Chondrocyte (in vitro differentiated cells): ENCODE measurements around the gene CDK16. TPM values are rescaled to one million over a fixed set of nuclear protein-coding genes. Genes with fewer than 3 reads are reported as not detected.
"Not testable (repeated sequence)": the region's sequence is repeated elsewhere in the genome, so short reads cannot be mapped to it uniquely, and the experiment has no call there.

Source experiments
- DNase-seq: peaks from one replicate; pipeline ENCODE4 v3.0.0; 2021; ENCODE audit warnings: mixed read lengths, low spot score
- H3K27ac Mint-ChIP-seq: one replicate; pipeline ENCODE4 v1.8.0; 2021; ENCODE audit warnings: mild to moderate bottlenecking, moderate library complexity, mixed read lengths; ENCODE audit not compliant: unreplicated experiment
- H3K27me3 Mint-ChIP-seq: 2 replicates; pipeline ENCODE4 v1.8.0; 2021; ENCODE audit warnings: low read depth, mixed read lengths
- H3K36me3 Mint-ChIP-seq: 2 replicates; pipeline ENCODE4 v1.8.0; 2021; ENCODE audit warnings: low read depth, mixed read lengths
- H3K4me1 Mint-ChIP-seq: 2 replicates; pipeline ENCODE4 v1.8.0; 2021; ENCODE audit warnings: low read depth, mild to moderate bottlenecking, mixed read lengths
- H3K4me3 Mint-ChIP-seq: one replicate; pipeline ENCODE4 v1.8.0; 2021; ENCODE audit warnings: mild to moderate bottlenecking, moderate library complexity, mixed read lengths; ENCODE audit not compliant: unreplicated experiment
- H3K9me3 Mint-ChIP-seq: 2 replicates; pipeline ENCODE4 v1.8.0; 2021; ENCODE audit warnings: low read depth, mixed read lengths
- total RNA-seq: library from RNA; stranded (reverse); gene quantifications from 3 replicates; pipeline ENCODE4 v1.2.1, GENCODE V29; 2021
- TF ChIP-seq, protein P1 (sequence below): fragments of 200-600 bp; sonication (generic); IDR thresholded peaks from 2 replicates; pipeline ENCODE4 v1.5.0; 2021; ENCODE audit warnings: antibody characterized with exemption, mild to moderate bottlenecking, moderate library complexity

CDK16 gene
- total RNA-seq, 1 donor from 2014 or later = 172 TPM

DNA sequence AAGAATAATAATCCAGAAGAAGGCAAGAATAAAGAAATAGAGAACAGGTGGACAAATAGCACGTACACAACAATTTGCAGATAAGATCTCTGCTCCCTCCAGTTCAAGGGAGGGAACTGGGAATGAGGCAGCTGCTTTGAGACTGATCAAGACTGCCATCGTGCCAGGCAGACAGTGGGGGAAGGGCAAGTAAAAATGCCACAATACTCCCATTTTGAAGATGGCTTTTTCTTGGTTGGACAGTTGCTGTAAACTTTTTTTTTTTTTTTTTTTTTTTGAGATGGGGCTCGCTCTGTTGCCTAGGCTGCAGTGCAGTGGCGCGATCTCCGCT is 31.5 kb downstream of the CDK16 start:
- no peak overlapping the region for H3K4me3 Mint-ChIP-seq
- no peaks in the 10 kb centered on the region for H3K27me3 Mint-ChIP-seq
- H3K9me3 Mint-ChIP-seq = peaks cover 14% of the 10 kb centered on the region
- TF ChIP-seq, protein P1, sequence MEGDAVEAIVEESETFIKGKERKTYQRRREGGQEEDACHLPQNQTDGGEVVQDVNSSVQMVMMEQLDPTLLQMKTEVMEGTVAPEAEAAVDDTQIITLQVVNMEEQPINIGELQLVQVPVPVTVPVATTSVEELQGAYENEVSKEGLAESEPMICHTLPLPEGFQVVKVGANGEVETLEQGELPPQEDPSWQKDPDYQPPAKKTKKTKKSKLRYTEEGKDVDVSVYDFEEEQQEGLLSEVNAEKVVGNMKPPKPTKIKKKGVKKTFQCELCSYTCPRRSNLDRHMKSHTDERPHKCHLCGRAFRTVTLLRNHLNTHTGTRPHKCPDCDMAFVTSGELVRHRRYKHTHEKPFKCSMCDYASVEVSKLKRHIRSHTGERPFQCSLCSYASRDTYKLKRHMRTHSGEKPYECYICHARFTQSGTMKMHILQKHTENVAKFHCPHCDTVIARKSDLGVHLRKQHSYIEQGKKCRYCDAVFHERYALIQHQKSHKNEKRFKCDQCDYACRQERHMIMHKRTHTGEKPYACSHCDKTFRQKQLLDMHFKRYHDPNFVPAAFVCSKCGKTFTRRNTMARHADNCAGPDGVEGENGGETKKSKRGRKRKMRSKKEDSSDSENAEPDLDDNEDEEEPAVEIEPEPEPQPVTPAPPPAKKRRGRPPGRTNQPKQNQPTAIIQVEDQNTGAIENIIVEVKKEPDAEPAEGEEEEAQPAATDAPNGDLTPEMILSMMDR = no peak
- peaks cover 29% of the 10 kb centered on the region for H3K36me3 Mint-ChIP-seq
- H3K27ac Mint-ChIP-seq = no peak overlapping the region
- DNase-seq = no peak
- no peaks in the 10 kb centered on the region for H3K4me1 Mint-ChIP-seq

DNA sequence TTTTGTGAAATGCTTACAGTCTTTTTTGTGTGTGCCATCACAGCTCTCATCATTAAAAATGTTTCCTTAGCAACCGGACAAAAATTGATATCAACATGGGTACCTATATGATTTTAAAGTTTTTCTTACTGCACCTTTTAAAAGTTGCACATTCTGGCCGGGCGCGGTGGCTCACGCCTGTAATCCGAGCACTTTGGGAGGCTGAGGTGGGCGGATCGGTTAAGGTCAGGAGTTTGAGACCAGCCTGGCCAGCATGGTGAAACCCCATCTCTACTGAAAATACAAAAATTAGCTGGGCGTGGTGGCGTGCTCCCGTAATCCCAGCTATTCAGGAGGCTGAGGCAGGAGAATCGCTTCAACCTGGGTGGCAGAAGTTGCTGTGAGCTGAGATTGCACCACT is 39.1 kb downstream of the CDK16 start:
- H3K36me3 Mint-ChIP-seq, H3K27me3 Mint-ChIP-seq, DNase-seq, H3K4me3 Mint-ChIP-seq, H3K4me1 Mint-ChIP-seq, H3K27ac Mint-ChIP-seq: not testable (repeated sequence)
- H3K9me3 Mint-ChIP-seq = peaks cover 14% of the 10 kb centered on the region

DNA sequence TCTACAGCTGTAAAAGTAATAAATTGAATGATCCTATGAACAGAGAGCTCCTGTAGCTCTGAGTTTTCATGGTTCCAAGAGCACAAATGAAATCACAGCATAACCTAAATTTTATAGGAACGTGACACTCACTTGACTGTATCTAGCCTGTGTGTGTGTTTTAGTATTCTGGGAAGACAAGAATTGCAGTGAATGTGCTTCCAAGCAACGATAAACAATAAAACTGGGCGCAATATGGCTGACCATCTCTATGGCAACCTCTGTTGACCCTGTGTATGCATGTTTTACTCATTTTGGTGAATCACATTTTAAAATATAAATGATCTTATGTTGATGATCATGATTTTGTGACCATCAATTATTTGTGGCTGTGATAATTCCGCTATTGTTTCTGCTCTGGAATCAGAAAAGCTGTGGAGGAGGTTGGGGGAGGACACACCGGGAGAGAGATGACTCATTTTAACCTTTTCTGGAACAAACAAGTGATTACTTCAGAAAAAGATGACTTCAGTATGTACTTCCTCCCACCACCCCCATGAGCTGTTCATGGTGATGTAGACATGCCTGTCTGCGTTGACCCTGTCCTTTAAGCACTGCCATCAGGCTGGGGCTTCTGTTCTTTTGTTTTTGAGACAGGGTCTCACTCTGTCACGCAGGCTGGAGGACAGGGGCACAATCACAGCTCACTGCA is 46.1 kb downstream of the CDK16 start:
- H3K9me3 Mint-ChIP-seq = no peaks in the 10 kb centered on the region

DNA sequence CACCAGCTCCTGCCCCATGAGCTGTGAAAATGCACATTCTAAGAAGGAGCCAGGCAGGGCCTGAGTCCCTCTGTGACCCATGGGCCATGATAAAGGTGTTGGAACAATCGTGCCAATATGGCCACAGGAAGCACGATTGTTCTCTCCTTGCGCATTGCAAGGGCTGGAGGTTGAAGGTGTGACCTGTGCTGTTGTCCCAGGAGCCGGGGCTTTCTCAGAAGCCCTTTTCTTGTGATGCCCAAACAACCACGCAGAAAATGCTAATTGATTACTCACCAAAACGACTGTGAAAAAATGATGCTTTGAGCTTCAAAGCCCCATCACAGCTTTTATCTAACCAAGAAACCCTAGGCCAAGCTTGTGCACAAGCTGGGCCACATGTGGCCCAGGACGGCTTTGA is 48.2 kb downstream of the CDK16 start:
- H3K4me1 Mint-ChIP-seq = no peaks in the 10 kb centered on the region
- no peaks in the 10 kb centered on the region for H3K36me3 Mint-ChIP-seq
- H3K9me3 Mint-ChIP-seq = no peaks in the 10 kb centered on the region
- DNase-seq = no peak
- H3K27ac Mint-ChIP-seq = no peak overlapping the region
- H3K4me3 Mint-ChIP-seq = no peak overlapping the region
- TF ChIP-seq, protein P1 = no peak
- no peaks in the 10 kb centered on the region for H3K27me3 Mint-ChIP-seq

More for the DNA sequence above, 46.1 kb downstream of the CDK16 start:
- Mint-ChIP-seq H3K36me3 (no peaks in the 10 kb centered on the region), H3K4me1 (no peaks in the 10 kb centered on the region), H3K27me3 (no peaks in the 10 kb centered on the region), H3K27ac (no peak overlapping the region), H3K4me3 (no peak overlapping the region)
- TF ChIP-seq, protein P1 = no peak
- no peak for DNase-seq

DNA sequence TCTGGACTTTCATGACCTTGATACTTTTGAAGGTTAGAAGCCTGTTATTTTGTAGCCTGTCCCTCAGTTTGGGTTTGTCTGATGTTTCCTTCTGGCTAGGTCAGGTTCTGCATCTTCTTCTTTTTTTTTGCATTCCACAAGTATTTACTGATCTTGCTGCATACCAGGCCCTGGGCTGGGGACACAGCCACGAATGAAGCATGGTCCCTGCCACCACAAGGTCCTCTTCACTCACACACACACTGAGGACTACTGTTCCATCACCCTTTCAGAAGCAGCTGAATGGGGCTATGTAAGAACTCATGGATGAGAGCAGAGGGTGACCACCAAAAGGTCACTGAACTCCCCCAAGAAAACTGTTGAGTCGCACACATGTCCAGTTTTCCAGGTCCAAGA is 53.5 kb downstream of the CDK16 start:
- Mint-ChIP-seq H3K36me3 (no peaks in the 10 kb centered on the region), H3K27ac (no peak overlapping the region), H3K27me3 (no peaks in the 10 kb centered on the region), H3K4me3 (no peak overlapping the region), H3K4me1 (no peaks in the 10 kb centered on the region), H3K9me3 (no peaks in the 10 kb centered on the region)
- TF ChIP-seq, protein P1 = no peak
- no peak for DNase-seq
